Measurements from ENCODE around the gene KRTAP5-8.

- TF ChIP-seq CTCF (conservative IDR thresholded peaks at IDR 0.05) (no peak), EZH2 (IDR thresholded peaks at IDR 0.05; ENCODE audit: low read depth) (no peak)
Measured at GRCh38 chr11:71489311-71490043, 48.3 kb upstream of the KRTAP5-8 start.

All from PC-9 (cell line).